Measurements from ENCODE around the gene TGM1.
"Not testable (repeated sequence)": the region's sequence is repeated elsewhere in the genome, so short reads cannot be mapped to it uniquely, and the experiment has no call there.

TGM1 gene

GRCh38 chr14:24203249-24203886, 59.6 kb downstream of the TGM1 start:
- DNase-seq, result not testable (repeated sequence)

GRCh38 chr14:24202538-24202937, 60.4 kb downstream of the TGM1 start:
- DNase-seq, result not testable (repeated sequence)

Measured in GF-D8 (cell line).